Breast epithelium (tissue), 4 donors: ENCODE results near the gene TOB2. TPM values are rescaled to one million over a fixed set of nuclear protein-coding genes. Genes with fewer than 3 reads are reported as not detected.

Experiments used
- DNase-seq, 2 donors: peaks; one replicate each; pipeline ENCODE4 v3.0.0-alpha.2; 2019; ENCODE audit warnings: low spot score in 2 of 2
- H3K27ac ChIP-seq, 2 donors: fragments of 200-600 bp; sonication (generic) in 1 of 2; one replicate each; pipeline ENCODE4 v1.5.1; 2016 to 2019; ENCODE audit warnings: mild to moderate bottlenecking in 1 of 2
- H3K27me3 ChIP-seq, 2 donors: fragments of 200-600 bp; sonication (generic) in 1 of 2; one replicate each; pipeline versions ENCODE4 v1.5.1 to v1.6.0; 2017 to 2019; ENCODE audit warnings: control low read depth in 1 of 2, mild to moderate bottlenecking in 1 of 2
- H3K36me3 ChIP-seq: fragments of 200-600 bp; one replicate; pipeline ENCODE4 v1.5.1; 2019
- H3K4me1 ChIP-seq, 2 donors: fragments of 200-600 bp; sonication (generic); one replicate each; pipeline ENCODE4 v1.5.1; 2016 to 2019; ENCODE audit warnings: control low read depth in 1 of 2
- H3K4me3 ChIP-seq, 3 donors: fragments of 200-600 bp; sonication (generic); 1 replicate in 2 of 3; 2 replicates in 1 of 3; pipeline ENCODE4 v1.5.1; 2016 to 2019; ENCODE audit warnings: mild to moderate bottlenecking in 3 of 3, moderate library complexity in 2 of 3
- H3K9me3 ChIP-seq, 2 donors: fragments of 200-600 bp; sonication (generic) in 1 of 2; one replicate each; pipeline ENCODE4 v1.5.1; 2016 to 2019; ENCODE audit warnings: control low read depth in 1 of 2
- POLR2A ChIP-seq: fragments of 450-650 bp; IDR thresholded peaks from one replicate; pipeline ENCODE4 v1.6.1; 2016; ENCODE audit warnings: antibody characterized with exemption, mild to moderate bottlenecking, moderate library complexity
- POLR2AphosphoS5 ChIP-seq, 3 donors: sonication (generic); formaldehyde crosslinking; IDR thresholded peaks; one replicate each; pipeline ENCODE4 v1.6.1; 2017; ENCODE audit warnings: antibody characterized with exemption in 3 of 3
- intact Hi-C: fragments of 100-400 bp; cut with DNase I; formaldehyde crosslinking; loops from one replicate; pipeline ENCODE4 v1.15.1; 2023; ENCODE audit warnings: low total_unique reads
- total RNA-seq, 3 donors: library from RNA; depleted of rRNA; stranded (reverse); fragments of >200 nt; gene quantifications; one replicate each; pipeline ENCODE4 v1.1.0, GENCODE V29; 2016
- TF ChIP-seq, protein P1 (sequence below), 3 donors: fragments of 450-650 bp; IDR thresholded peaks; one replicate each; pipeline ENCODE4 v1.5.1; 2016 to 2017; ENCODE audit warnings: antibody characterized with exemption in 3 of 3, mild to moderate bottlenecking in 3 of 3, moderate library complexity in 3 of 3

TOB2 gene
- total RNA-seq, 3 donors from 2014 or later = 28.8 to 61.9 (median 45.8) TPM

DNA sequence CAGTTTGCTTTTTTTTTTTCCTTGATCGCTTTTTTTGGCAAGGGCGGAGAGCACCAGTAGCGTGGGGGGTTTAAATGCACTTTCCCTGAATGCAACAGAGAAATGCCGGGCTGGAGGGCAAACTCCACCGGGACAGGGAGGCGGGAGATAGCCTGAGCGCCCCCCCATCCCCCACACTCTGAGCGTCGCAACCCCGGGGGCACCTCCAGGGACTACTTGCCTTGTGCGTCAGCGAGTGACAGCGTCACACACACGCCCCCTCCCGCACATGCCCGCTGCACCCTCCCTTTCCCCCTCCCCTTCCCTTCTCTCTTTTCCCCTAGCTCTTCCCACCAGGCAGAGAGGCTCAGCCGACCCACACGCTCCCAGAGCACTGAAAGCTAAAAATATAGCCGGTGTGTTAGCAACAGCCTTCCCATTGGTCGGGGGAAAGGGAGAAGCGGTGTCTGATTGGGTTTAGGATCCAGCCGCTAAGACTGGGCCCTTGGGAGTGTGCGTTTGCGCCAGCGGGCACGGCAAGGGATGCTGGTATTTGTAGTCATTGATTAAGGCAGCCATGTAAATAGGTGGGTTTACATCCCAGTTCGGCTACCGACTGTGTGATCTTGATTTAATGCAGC, 1.7 kb upstream of the TOB2 start:
- peak overlapping the region; percentile 69 to 100 (median 93) for H3K4me3 ChIP-seq

DNA sequence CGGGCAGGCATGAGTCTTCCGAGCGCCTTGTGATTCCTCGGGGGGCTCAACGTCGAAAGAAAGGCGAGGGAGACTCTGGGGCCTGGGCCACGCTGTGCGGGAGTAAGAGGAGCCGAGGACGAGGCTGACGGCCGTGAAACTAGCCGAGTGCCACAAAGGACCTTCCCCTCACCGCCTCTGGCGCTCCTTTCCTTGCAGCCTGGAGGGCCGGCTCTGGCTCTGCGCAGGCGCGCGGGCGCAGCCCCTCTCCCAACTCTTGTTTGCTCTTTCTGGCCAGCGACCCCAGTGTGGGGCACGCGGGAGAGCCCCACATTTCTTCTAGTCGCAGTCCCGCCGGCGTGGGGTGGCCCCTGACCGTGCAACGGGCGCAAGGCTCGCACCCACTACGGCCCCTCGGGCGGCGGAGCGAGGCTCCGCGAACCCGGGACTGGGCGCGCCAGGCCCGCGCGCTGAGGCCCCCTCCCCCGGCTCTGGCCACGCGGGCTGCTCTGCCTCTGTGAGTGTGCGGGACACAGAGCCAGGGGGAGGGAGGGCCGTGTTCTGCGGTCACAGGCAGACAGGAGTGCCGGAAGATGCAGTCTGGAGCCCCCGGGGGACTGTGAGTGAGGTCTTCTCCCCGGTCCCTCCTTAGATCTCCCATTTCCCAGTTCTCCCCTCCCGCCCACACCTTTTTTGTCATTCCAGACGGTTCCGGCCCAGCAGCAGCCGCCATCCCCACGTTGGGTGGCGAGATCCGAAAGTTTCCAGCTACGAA, 1.0 kb upstream of the TOB2 start:
- peak; percentile 55 to 57 for DNase-seq
- intact Hi-C loops = loop anchor here (10.0 kb wide), 1 partner anchor 593 kb away; the partner anchor contains the start of genes ST13 and XPNPEP3
- no peaks in the 10 kb centered on the region for H3K9me3 ChIP-seq
- H3K4me1 ChIP-seq = no peaks in the 10 kb centered on the region
- TF ChIP-seq POLR2AphosphoS5 (IDR thresholded peaks at IDR 0.05) (no peak), POLR2A (no peak)
- TF ChIP-seq, protein P1, sequence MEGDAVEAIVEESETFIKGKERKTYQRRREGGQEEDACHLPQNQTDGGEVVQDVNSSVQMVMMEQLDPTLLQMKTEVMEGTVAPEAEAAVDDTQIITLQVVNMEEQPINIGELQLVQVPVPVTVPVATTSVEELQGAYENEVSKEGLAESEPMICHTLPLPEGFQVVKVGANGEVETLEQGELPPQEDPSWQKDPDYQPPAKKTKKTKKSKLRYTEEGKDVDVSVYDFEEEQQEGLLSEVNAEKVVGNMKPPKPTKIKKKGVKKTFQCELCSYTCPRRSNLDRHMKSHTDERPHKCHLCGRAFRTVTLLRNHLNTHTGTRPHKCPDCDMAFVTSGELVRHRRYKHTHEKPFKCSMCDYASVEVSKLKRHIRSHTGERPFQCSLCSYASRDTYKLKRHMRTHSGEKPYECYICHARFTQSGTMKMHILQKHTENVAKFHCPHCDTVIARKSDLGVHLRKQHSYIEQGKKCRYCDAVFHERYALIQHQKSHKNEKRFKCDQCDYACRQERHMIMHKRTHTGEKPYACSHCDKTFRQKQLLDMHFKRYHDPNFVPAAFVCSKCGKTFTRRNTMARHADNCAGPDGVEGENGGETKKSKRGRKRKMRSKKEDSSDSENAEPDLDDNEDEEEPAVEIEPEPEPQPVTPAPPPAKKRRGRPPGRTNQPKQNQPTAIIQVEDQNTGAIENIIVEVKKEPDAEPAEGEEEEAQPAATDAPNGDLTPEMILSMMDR (IDR thresholded peaks at IDR 0.05) = no peak
- H3K4me3 ChIP-seq = peak overlapping the region; percentile 69 to 100 (median 93)
- no peaks in the 10 kb centered on the region for H3K27me3 ChIP-seq
- no peaks in the 10 kb centered on the region for H3K36me3 ChIP-seq
- peak overlapping the region; percentile 97 to 100 for H3K27ac ChIP-seq

More for the DNA sequence above, 1.7 kb upstream of the TOB2 start:
- H3K36me3 ChIP-seq = no peaks in the 10 kb centered on the region
- H3K9me3 ChIP-seq = no peaks in the 10 kb centered on the region
- H3K27me3 ChIP-seq = no peaks in the 10 kb centered on the region
- peak; percentile 93 to 97 for DNase-seq
- peak overlapping the region; percentile 97 to 100 for H3K27ac ChIP-seq
- intact Hi-C loops = loop anchor here (10.0 kb wide), 1 partner anchor 593 kb away; the partner anchor contains the start of genes ST13 and XPNPEP3
- H3K4me1 ChIP-seq = no peaks in the 10 kb centered on the region
- TF ChIP-seq POLR2A (peak; percentile 81), POLR2AphosphoS5 (IDR thresholded peaks at IDR 0.05) (peak; percentile 56 to 82 (median 75))
- TF ChIP-seq, protein P1 (IDR thresholded peaks at IDR 0.05) = no peak

DNA sequence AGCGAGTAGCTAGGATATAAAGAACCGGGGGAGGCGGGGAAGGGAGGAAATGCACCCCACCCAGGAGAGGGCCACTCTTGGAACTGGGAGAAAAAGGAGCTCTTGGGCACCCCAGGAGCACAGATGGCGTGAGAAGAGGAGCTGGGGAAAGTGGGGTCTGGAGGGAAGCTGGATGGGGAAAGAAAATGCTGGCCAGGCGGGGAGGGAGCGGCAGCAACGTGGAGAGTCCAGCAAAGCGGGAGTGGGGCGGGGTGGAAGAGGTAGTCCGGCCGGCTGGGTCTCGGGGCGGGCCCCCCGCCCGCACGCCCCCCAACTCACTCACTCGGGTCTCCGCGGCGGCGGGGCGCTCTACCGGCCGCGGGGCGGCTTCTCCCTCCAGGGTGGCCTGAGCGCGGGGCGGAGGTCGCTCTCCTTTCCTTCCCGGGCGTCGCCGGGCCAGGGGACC, 522 bp downstream of the TOB2 start:
- Histone ChIP-seq H3K36me3 (no peaks in the 10 kb centered on the region), H3K9me3 (no peaks in the 10 kb centered on the region), H3K4me1 (no peaks in the 10 kb centered on the region), H3K27ac (peak overlapping the region; percentile 97 to 100), H3K4me3 (peak overlapping the region; percentile 69 to 100 (median 93)), H3K27me3 (no peaks in the 10 kb centered on the region)
- intact Hi-C loops = loop anchor here (10.0 kb wide), 1 partner anchor 591 kb away; the partner anchor contains the start of genes ST13 and XPNPEP3
- no peak for TF ChIP-seq POLR2AphosphoS5 (IDR thresholded peaks at IDR 0.05)
- TF ChIP-seq POLR2A = no peak
- TF ChIP-seq, protein P1 (IDR thresholded peaks at IDR 0.05) = no peak
- DNase-seq = no peak

DNA sequence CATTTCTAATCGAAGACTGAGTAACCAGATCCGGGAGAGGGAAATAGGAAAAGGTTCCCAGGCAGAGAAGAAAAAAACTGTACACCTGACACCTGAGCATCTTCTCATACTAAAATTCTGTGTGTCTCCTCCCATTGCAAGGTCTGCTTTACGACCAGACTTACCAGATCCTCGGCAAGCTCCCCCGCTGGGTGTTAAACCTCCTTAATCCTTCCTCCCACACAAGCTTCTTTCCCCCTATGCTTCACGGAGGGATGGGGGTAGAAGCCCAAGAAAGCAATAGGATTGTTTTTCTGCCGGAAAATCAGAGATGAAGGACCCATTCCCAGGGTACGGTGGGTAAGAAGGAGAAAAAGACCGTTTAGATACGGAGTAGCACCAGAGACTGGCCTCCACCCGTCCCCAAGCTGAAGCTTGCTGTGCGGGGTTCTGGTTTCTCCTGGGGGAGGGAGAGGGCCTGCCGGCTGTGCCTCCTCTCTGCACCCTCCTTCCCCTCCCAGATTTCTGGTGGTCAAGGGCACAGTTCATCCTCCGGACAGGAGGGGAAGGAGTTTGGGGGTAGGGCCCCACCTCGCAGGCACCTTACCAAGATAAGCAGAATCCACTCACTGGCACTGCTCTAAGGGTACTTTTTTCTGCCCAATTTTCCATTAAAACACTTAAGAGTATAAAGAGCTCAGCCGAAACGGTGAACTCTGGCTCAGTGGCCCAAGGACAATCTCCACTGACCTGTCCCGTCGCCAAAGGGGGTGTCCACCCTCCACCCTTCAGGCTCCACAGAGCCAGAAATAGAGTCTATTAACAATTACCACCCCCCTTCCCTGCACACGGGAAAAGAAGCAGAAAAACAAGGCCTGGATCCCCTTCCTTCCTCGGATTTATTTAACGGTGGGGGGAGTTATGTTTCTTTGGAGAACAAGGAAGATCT, 1.2 kb downstream of the TOB2 start:
- intact Hi-C loops = loop anchor here (10.0 kb wide), 1 partner anchor 591 kb away; the partner anchor contains the start of genes ST13 and XPNPEP3
- TF ChIP-seq POLR2A (no peak), POLR2AphosphoS5 (IDR thresholded peaks at IDR 0.05) (no peak)
- TF ChIP-seq, protein P1 (IDR thresholded peaks at IDR 0.05) = no peak
- Histone ChIP-seq H3K36me3 (no peaks in the 10 kb centered on the region), H3K4me1 (no peaks in the 10 kb centered on the region), H3K4me3 (peak overlapping the region; percentile 69 to 100 (median 93)), H3K27ac (peak overlapping the region; percentile 97 to 100), H3K27me3 (no peaks in the 10 kb centered on the region), H3K9me3 (no peaks in the 10 kb centered on the region)
- DNase-seq = no peak
